ENCODE measurements around the gene MAGI1. TPM values are rescaled to one million over a fixed set of nuclear protein-coding genes. Genes with fewer than 3 reads are reported as not detected.
"Not testable (repeated sequence)": the region's sequence is repeated elsewhere in the genome, so short reads cannot be mapped to it uniquely, and the experiment has no call there.

MAGI1 gene
- total RNA-seq, 4 donors from 2014 or later, result 7.6 to 42.9 (median 37.0) TPM

DNA sequence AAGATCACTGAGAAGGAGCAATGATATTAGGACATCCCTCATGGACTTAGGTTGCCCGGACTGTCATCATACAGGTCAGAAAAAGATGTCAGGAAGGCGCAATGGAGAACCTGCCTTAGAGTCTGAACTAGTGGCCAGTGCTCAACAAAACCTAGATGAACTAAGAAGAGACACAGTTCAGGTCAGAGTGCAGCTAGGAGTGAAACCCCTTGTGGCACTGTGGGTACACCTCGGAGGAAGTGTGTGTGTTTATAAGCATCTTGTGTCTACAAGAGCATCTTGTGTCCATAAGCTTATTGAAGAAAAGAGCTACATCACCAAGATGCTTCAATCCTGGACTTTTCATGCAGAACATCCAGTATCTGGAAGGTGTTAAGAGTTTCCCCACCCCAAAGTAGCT is 315.7 kb downstream of the MAGI1 start:
- no peak overlapping the region for H3K27ac ChIP-seq
- no peak overlapping the region for H3K4me3 ChIP-seq
- intact Hi-C loops (cut with DNase I; ENCODE audit: low total_unique reads), result no loop called here
- no peaks in the 10 kb centered on the region for H3K36me3 ChIP-seq
- DNase-seq, result no peak
- H3K4me1 ChIP-seq, result no peaks in the 10 kb centered on the region
- no peaks in the 10 kb centered on the region for H3K9me3 ChIP-seq
- no peaks in the 10 kb centered on the region for H3K27me3 ChIP-seq
- no peak for TF ChIP-seq POLR2A (IDR thresholded peaks at IDR 0.05)
- TF ChIP-seq, protein P1, sequence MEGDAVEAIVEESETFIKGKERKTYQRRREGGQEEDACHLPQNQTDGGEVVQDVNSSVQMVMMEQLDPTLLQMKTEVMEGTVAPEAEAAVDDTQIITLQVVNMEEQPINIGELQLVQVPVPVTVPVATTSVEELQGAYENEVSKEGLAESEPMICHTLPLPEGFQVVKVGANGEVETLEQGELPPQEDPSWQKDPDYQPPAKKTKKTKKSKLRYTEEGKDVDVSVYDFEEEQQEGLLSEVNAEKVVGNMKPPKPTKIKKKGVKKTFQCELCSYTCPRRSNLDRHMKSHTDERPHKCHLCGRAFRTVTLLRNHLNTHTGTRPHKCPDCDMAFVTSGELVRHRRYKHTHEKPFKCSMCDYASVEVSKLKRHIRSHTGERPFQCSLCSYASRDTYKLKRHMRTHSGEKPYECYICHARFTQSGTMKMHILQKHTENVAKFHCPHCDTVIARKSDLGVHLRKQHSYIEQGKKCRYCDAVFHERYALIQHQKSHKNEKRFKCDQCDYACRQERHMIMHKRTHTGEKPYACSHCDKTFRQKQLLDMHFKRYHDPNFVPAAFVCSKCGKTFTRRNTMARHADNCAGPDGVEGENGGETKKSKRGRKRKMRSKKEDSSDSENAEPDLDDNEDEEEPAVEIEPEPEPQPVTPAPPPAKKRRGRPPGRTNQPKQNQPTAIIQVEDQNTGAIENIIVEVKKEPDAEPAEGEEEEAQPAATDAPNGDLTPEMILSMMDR (IDR thresholded peaks at IDR 0.05), result no peak

DNA sequence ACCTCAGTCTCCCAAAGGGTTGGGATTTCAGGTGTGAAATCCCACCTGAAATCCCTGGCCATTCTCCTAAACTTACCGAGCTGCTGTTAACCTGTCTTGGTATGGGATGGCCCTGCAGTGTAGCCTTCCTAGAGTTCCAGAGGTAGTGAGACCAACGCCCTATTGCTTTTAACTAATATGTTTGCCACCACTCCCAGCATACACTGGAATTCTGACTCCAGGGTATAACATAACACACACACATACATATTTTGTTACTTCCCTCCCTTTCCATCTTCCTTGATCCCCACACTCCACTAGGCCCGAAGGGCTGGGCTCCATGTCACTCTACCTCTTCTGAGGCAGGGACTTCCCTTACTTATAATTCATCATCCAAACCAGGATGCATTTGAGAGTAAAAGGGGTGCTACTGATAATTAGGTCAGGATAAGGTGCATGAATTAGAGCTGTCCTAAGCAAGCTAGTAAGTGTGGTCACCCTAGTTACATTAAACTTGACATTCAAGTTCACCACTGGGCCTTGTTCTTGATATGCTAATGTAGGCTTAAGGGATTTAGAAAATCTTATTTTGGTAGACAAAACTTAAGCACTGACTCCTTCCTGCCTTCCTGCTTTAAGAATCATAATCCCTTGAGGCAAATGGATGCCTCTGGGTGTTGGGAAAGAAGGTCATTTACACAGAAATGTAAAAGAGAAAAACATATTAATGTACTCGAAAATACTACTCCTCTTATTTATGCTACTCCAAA is 317.6 kb downstream of the MAGI1 start:
- TF ChIP-seq POLR2A (IDR thresholded peaks at IDR 0.05), result no peak
- TF ChIP-seq, protein P1 (IDR thresholded peaks at IDR 0.05), result no peak
- intact Hi-C loops (cut with DNase I; ENCODE audit: low total_unique reads), result no loop called here

DNA sequence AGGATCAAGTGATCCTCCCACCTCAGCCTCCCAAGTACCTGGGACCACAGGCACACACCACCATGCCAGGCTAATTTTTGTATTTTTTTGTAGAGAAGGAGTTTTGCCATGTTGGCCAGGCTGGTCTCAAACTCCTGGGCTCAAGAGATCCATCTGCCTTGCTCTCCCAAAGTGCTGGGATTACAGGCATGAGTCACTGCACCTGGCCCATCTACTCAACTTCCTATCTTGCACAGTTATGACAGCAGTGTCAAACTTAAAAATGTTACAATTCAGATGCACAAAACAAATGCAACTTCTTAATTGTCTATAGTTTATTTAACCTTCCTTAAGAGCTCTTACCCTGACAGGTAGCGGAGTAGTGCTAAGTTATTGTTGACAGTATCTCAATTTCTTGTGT is 319.1 kb downstream of the MAGI1 start:
- H3K4me1 ChIP-seq; H3K27ac ChIP-seq; H3K36me3 ChIP-seq; H3K27me3 ChIP-seq; H3K9me3 ChIP-seq; H3K4me3 ChIP-seq; intact Hi-C loops (cut with DNase I; ENCODE audit: low total_unique reads); DNase-seq: not testable (repeated sequence)

More for the DNA sequence above, 317.6 kb downstream of the MAGI1 start:
- no peaks in the 10 kb centered on the region for H3K36me3 ChIP-seq
- no peaks in the 10 kb centered on the region for H3K27me3 ChIP-seq
- H3K4me1 ChIP-seq, result no peaks in the 10 kb centered on the region
- H3K4me3 ChIP-seq, result no peak overlapping the region
- DNase-seq, result no peak
- H3K9me3 ChIP-seq, result no peaks in the 10 kb centered on the region
- H3K27ac ChIP-seq, result no peak overlapping the region

DNA sequence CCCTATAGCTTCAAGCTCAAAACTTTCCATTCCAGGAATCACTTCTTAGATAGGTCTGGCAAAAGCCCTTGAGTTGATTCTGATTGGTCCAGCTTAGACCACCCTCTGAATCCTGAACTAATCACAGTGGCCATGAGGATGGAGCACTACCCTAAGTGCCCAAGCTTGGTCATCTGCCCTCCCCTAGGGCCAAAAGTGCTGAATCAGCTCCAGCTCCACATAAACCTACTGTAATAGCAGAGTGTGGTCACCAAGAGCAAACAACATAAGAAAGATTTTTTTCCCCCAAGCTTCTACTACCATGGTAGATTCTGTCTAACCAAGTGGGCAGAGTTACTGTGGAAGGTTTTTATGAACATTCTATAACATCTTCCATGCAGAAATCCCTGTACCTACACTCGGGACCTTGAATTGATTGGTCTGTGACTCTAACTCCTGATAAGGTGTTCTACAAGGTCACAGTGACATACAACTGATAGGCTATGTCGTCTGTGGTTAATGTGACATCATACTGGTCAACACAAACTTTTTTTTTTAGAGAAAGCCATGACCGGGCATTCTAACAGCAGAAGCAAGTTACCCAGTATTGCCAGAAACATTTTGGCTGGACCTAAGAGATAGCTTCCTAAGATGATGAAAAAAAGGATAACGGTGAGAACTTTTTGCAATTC is 320.9 kb downstream of the MAGI1 start:
- TF ChIP-seq, protein P1 (IDR thresholded peaks at IDR 0.05), result no peak
- no peak for TF ChIP-seq POLR2A (IDR thresholded peaks at IDR 0.05)
- no peaks in the 10 kb centered on the region for H3K9me3 ChIP-seq
- intact Hi-C loops (cut with DNase I; ENCODE audit: low total_unique reads), result no loop called here
- no peaks in the 10 kb centered on the region for H3K4me1 ChIP-seq
- H3K27ac ChIP-seq, result no peak overlapping the region
- H3K36me3 ChIP-seq, result no peaks in the 10 kb centered on the region
- no peak overlapping the region for H3K4me3 ChIP-seq
- DNase-seq, result no peak
- no peaks in the 10 kb centered on the region for H3K27me3 ChIP-seq

DNA sequence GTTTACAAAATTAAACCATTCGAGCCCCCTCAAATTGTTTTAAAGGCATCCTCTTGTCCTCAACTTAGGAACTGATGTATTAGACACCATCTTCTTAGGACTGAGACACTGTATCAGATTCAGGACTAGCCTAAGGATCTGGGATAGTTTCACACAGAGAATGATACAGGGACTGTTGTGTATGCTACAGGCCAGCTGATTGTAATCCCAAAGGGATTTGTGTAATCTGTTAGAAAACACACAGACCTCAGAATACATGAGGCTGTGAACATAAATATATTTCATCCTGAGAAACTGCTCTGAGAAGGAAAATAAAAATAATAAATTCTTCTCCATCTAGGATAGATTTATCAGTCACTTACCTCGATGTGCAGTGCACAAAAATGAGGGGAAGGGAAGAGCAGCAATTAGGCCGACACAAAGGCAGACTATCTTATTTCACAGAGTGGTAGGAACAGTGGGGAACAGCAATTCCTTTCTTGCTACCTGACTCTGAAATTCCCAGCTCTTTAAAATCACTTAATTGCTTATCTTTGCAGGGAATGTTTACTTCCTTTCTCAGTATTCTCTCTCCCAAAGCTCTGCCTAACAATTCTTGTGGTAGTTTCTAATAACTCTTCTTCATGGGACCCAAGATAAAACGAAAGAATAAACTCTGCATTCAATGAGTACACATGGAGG is 322.5 kb downstream of the MAGI1 start:
- Histone ChIP-seq H3K36me3 (no peaks in the 10 kb centered on the region), H3K9me3 (no peaks in the 10 kb centered on the region), H3K27ac (no peak overlapping the region), H3K4me1 (no peaks in the 10 kb centered on the region), H3K27me3 (no peaks in the 10 kb centered on the region), H3K4me3 (no peak overlapping the region)
- no peak for TF ChIP-seq POLR2A (IDR thresholded peaks at IDR 0.05)
- TF ChIP-seq, protein P1 (IDR thresholded peaks at IDR 0.05), result no peak
- intact Hi-C loops (cut with DNase I; ENCODE audit: low total_unique reads), result no loop called here
- no peak for DNase-seq

Data from uterus (tissue), 4 donors.